HEK293 (cell line): Measurements from ENCODE around the gene THAP4.
"Not testable (repeated sequence)": the region's sequence is repeated elsewhere in the genome, so short reads cannot be mapped to it uniquely, and the experiment has no call there.

Experiments
- CTCF ChIA-PET: fragments of 350-600 bp; formaldehyde crosslinking; extraction: SDS; loops from one replicate; lab custom pipeline; 2021; ENCODE audit warnings: antibody characterized with exemption; lab: Yijun Ruan, JAX
- POLR2A ChIA-PET: fragments of 300-600 bp; formaldehyde crosslinking; extraction: SDS; loops from one replicate; lab custom pipeline; 2020; ENCODE audit warnings: antibody characterized with exemption, inconsistent platforms; lab: Yijun Ruan, JAX
- H3K27ac ChIP-seq: fragments of 200-500 bp; sonication (Bioruptor generic); 2 replicates; pipeline ENCODE4 v1.5.1; 2014; ENCODE audit warnings: low read depth, low read length, control low read depth, inconsistent platforms; ENCODE audit errors: extremely low read depth
- H3K36me3 ChIP-seq, 2 experiments: fragments of 200-500 bp in 1 of 2; sonication (Bioruptor generic) in 1 of 2; 1 replicate in 1 of 2; 2 replicates in 1 of 2; pipeline ENCODE4 v1.5.1; 2014 to 2017; ENCODE audit warnings: inconsistent platforms in 2 of 2, low read length in 2 of 2; ENCODE audit not compliant: control insufficient read depth in 2 of 2, insufficient read depth in 1 of 2
- H3K4me1 ChIP-seq: fragments of 200-500 bp; sonication (Bioruptor generic); 2 replicates; pipeline ENCODE4 v1.5.1; 2014; ENCODE audit warnings: mild to moderate bottlenecking, low read length, inconsistent platforms; ENCODE audit not compliant: control insufficient read depth, insufficient read depth
- H3K4me3 ChIP-seq: 2 replicates; pipeline ENCODE4 v1.5.1; 2011; ENCODE audit warnings: low read depth, mild to moderate bottlenecking, control low read depth, low read length, moderate library complexity
- H3K9me3 ChIP-seq: fragments of 200-500 bp; sonication (Bioruptor generic); 2 replicates; pipeline ENCODE4 v1.5.1; 2014; ENCODE audit warnings: low read depth, low read length, inconsistent platforms; ENCODE audit not compliant: control insufficient read depth, insufficient read depth
- KLF1 ChIP-seq: fragments of 450-650 bp; formaldehyde crosslinking; IDR thresholded peaks from 2 replicates; pipeline ENCODE4 v1.5.1; 2016; ENCODE audit warnings: missing biosample characterization, missing genetic modification characterization
- KLF16 ChIP-seq: fragments of 450-650 bp; formaldehyde crosslinking; IDR thresholded peaks from 2 replicates; pipeline ENCODE4 v1.5.1; 2017; ENCODE audit warnings: missing biosample characterization, missing genetic modification characterization
- KLF9 ChIP-seq: fragments of 450-650 bp; formaldehyde crosslinking; IDR thresholded peaks from 2 replicates; pipeline ENCODE4 v1.5.1; 2016; ENCODE audit warnings: missing biosample characterization, missing genetic modification characterization, low read depth
- TSHZ1 ChIP-seq: fragments of 450-650 bp; formaldehyde crosslinking; IDR thresholded peaks from 2 replicates; pipeline ENCODE4 v1.5.1; 2016; ENCODE audit warnings: missing biosample characterization, missing genetic modification characterization, borderline replicate concordance
- ZBTB17 ChIP-seq: fragments of 450-650 bp; formaldehyde crosslinking; IDR thresholded peaks from 2 replicates; pipeline ENCODE4 v1.5.1; 2016; ENCODE audit warnings: missing biosample characterization, missing genetic modification characterization
- ZEB2 ChIP-seq: fragments of 450-650 bp; formaldehyde crosslinking; IDR thresholded peaks from 2 replicates; pipeline ENCODE4 v1.5.1; 2016; ENCODE audit warnings: missing biosample characterization, missing genetic modification characterization
- ZNF114 ChIP-seq: fragments of 450-650 bp; formaldehyde crosslinking; IDR thresholded peaks from 2 replicates; pipeline ENCODE4 v1.5.0; 2017; ENCODE audit warnings: missing biosample characterization, missing genetic modification characterization
- ZNF155 ChIP-seq: fragments of 450-650 bp; formaldehyde crosslinking; IDR thresholded peaks from 2 replicates; pipeline ENCODE4 v1.5.1; 2016; ENCODE audit warnings: missing biosample characterization, missing genetic modification characterization
- ZNF335 ChIP-seq: fragments of 450-650 bp; formaldehyde crosslinking; conservative IDR thresholded peaks from 2 replicates; pipeline ENCODE4 v1.5.1; 2016; ENCODE audit warnings: missing biosample characterization, missing genetic modification characterization
- ZNF843 ChIP-seq: fragments of 450-650 bp; formaldehyde crosslinking; IDR thresholded peaks from 2 replicates; pipeline ENCODE4 v1.5.1; 2016; ENCODE audit warnings: missing biosample characterization, missing genetic modification characterization
- TF ChIP-seq, protein P1 (sequence below): fragments of 450-650 bp; formaldehyde crosslinking; IDR thresholded peaks from 2 replicates; pipeline ENCODE4 v1.5.1; 2016; ENCODE audit warnings: missing biosample characterization, missing genetic modification characterization

THAP4 gene

DNA sequence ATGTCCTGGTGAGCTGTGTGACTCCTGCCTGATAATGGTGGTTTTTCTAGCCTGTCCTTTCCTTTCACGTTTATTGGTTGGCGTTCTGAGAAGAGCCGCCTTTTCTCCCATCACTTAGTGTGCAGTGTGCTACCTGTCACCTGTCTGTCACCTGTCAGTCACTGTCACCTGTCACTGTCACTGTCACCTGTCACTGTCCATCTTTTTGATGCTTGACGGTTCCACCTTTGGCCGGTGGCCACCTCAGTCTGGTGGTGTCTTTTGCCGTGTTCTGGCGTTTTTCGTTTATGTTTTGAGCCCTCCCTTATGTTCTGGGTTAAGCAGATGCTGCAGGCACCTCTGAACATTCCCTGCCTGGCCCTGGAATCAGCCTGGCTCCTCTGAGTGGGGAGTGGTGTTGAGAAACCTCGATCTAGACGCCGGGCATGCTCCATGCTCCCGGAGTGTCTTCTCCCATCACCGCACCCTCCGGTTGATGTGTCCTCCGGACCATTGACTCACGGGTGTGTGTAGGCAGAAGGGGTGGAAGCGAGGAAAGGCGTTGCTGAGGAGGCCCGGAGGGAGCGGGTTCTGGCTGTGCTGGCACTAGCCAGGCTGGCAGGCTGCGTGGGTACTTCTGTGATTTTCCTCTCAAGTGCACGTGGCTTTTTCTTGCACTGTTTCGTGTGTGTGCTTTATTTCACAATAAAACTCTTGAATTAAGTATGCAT is 28.9 kb upstream of the THAP4 start:
- Histone ChIP-seq H3K36me3 (peaks cover 0 to 58% of the 10 kb centered on the region in 2 experiments; a peak in 2 of 3 replicates), H3K4me3 (no peak overlapping the region), H3K27ac (no peak overlapping the region), H3K4me1 (no peaks in the 10 kb centered on the region; the same call in 1 of the 2 replicates), H3K9me3 (no peaks in the 10 kb centered on the region)
- ChIA-PET CTCF (interaction anchor here (0.8 to 2.2 kb wide), 5 partner anchors 13 to 434 kb away, joined by 3 to 15 read pairs (median 4); no protein-coding TSS in a partner anchor), POLR2A (interaction anchor here (1.5 kb wide), 1 partner anchor 21 kb away, joined by 4 read pairs; the partner anchor contains the start of gene DTYMK)
- TF ChIP-seq ZBTB17 (no peak), TSHZ1 (tag by site-specific recombination) (peak; percentile 58; the same call in 1 of the 2 replicates), ZNF114 (no peak), ZNF843 (tag by site-specific recombination) (no peak), KLF9 (tag by site-specific recombination) (no peak), ZEB2 (tag by site-specific recombination) (peak; percentile 41; the same call in 1 of the 2 replicates)

DNA sequence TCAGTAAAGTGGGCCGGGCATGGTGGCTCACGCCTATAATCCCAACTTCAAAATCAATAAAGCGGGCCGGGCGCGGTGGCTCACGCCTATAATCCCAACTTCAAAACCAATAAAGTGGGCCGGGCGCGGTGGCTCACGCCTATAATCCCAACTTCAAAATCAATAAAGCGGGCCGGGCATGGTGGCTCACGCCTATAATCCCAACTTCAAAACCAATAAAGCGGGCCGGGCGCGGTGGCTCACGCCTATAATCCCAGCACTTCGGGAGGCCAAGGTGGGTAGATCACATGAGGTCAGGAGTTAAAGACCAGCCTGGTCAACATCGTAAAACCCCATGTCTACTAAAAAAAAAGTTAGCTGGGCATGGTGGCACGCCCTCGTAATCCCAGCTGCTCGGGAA is 25.8 kb upstream of the THAP4 start:
- CTCF ChIA-PET = interaction anchor here (0.6 to 1.7 kb wide), 2 partner anchors 216 to 991 kb away, joined by 3 to 5 read pairs; no protein-coding TSS in a partner anchor
- H3K4me3 ChIP-seq, POLR2A ChIA-PET, H3K9me3 ChIP-seq, H3K27ac ChIP-seq, H3K4me1 ChIP-seq: not testable (repeated sequence)
- peaks cover 0 to 58% of the 10 kb centered on the region in 2 experiments; a peak in 2 of 3 replicates for H3K36me3 ChIP-seq
- peak; percentile 53 for TF ChIP-seq KLF1 (tag by site-specific recombination)
- TF ChIP-seq, all 188 proteins: peak for 1; not testable (repeated sequence) for 187

GRCh38 chr2:241660593-241661213 is 23.7 kb upstream of the THAP4 start:
- Histone ChIP-seq H3K36me3 (peaks cover 0 to 62% of the 10 kb centered on the region in 2 experiments; a peak in 2 of 3 replicates), H3K4me3 (no peak overlapping the region), H3K4me1 (no peaks in the 10 kb centered on the region; the same call in 1 of the 2 replicates), H3K27ac (no peak overlapping the region), H3K9me3 (no peaks in the 10 kb centered on the region)
- ChIA-PET POLR2A (no interaction called here), CTCF (interaction anchor here (0.6 to 2.6 kb wide), 5 partner anchors 8 to 767 kb away, joined by 3 to 11 read pairs (median 5); no protein-coding TSS in a partner anchor)
- TF ChIP-seq ZNF335 (tag by site-specific recombination) (no peak), ZBTB17 (no peak), KLF16 (tag by site-specific recombination) (no peak), ZNF155 (tag by site-specific recombination) (no peak)
- TF ChIP-seq, protein P1, sequence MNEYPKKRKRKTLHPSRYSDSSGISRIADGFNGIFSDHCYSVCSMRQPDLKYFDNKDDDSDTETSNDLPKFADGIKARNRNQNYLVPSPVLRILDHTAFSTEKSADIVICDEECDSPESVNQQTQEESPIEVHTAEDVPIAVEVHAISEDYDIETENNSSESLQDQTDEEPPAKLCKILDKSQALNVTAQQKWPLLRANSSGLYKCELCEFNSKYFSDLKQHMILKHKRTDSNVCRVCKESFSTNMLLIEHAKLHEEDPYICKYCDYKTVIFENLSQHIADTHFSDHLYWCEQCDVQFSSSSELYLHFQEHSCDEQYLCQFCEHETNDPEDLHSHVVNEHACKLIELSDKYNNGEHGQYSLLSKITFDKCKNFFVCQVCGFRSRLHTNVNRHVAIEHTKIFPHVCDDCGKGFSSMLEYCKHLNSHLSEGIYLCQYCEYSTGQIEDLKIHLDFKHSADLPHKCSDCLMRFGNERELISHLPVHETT (tag by site-specific recombination) = no peak
- TF ChIP-seq, all 188 proteins: peak for 0
